Measurements from ENCODE around the gene IMP4.

IMP4 gene

GRCh38 chr2:130355578-130356431 is 13.1 kb downstream of the IMP4 start, which contains the start of gene PTPN18 (continued):
- TF ChIP-seq ZBTB49 (tag by site-specific recombination; IDR thresholded peaks at IDR 0.05; ENCODE audit: low read depth), result no peak
- TF ChIP-seq PATZ1 (tag by site-specific recombination; IDR thresholded peaks at IDR 0.05), result no peak; the same call in 1 of the 2 replicates
- peak; percentile 68 for TF ChIP-seq ZNF335 (tag by site-specific recombination; conservative IDR thresholded peaks at IDR 0.05)
- no peak for TF ChIP-seq ZNF792 (tag by site-specific recombination; IDR thresholded peaks at IDR 0.05)
- TF ChIP-seq ZNF2 (tag by site-specific recombination; IDR thresholded peaks at IDR 0.05), result no peak
- no peak for TF ChIP-seq ZNF626 (tag by site-specific recombination; IDR thresholded peaks at IDR 0.05)
- no peak for TF ChIP-seq PRDM1 (tag by site-specific recombination; IDR thresholded peaks at IDR 0.05)
- no peak for TF ChIP-seq ZNF138 (tag by site-specific recombination; IDR thresholded peaks at IDR 0.05; ENCODE audit: borderline replicate concordance)
- peak; percentile 48; the same call in 1 of the 2 replicates for TF ChIP-seq ZNF341 (tag by site-specific recombination; IDR thresholded peaks at IDR 0.05; ENCODE audit: low read depth)
- TF ChIP-seq ZNF449 (tag by site-specific recombination; IDR thresholded peaks at IDR 0.05), result no peak
- TF ChIP-seq ZNF37A (tag by site-specific recombination; IDR thresholded peaks at IDR 0.05), result no peak
- no peak for TF ChIP-seq ZNF26 (tag by site-specific recombination; IDR thresholded peaks at IDR 0.05)
- no peak for TF ChIP-seq ZNF280D (tag by site-specific recombination; IDR thresholded peaks at IDR 0.05)
- TF ChIP-seq ZBTB1 (tag by site-specific recombination; IDR thresholded peaks at IDR 0.05), result no peak
- peak; percentile 11; the same call in 1 of the 2 replicates for TF ChIP-seq GLIS2 (tag by site-specific recombination; IDR thresholded peaks at IDR 0.05)
- no peak for TF ChIP-seq ZNF311 (tag by site-specific recombination; IDR thresholded peaks at IDR 0.05; ENCODE audit: borderline replicate concordance)
- TF ChIP-seq ZBTB8A (tag by site-specific recombination; IDR thresholded peaks at IDR 0.05), result peak; percentile 96
- TF ChIP-seq KLF10 (tag by site-specific recombination; IDR thresholded peaks at IDR 0.05), result peak; percentile 18; the same call in 1 of the 2 replicates
- no peak for TF ChIP-seq ZNF629 (tag by site-specific recombination; IDR thresholded peaks at IDR 0.05)
